ENCODE results near the gene SH3BP5.

SH3BP5 gene

GRCh38 chr3:15277861-15278500 is 54.4 kb downstream of the SH3BP5 start:
- H3K9me3 ChIP-seq (replicated peaks; ENCODE audit: insufficient read depth, low read length), result no peaks in the 10 kb centered on the region
- no peaks in the 10 kb centered on the region for H3K36me3 ChIP-seq (replicated peaks; ENCODE audit: insufficient read depth, low read length)
- no peak overlapping the region for H3K4me3 ChIP-seq (ENCODE audit: low read length)
- no peak for DNase-seq
- H3K4me2 ChIP-seq (ENCODE audit: low read depth, low read length), result no peak overlapping the region
- no peaks in the 10 kb centered on the region for H3K9me2 ChIP-seq (replicated peaks; ENCODE audit: insufficient read depth, low read length)
- H3K9ac ChIP-seq (ENCODE audit: low read length), result no peak overlapping the region
- H3F3A ChIP-seq (ENCODE audit: insufficient read depth, low read length), result no peaks in the 10 kb centered on the region
- no peaks in the 10 kb centered on the region for H3K27me3 ChIP-seq (replicated peaks; ENCODE audit: insufficient read depth, low read length)
- no peaks in the 10 kb centered on the region for H4K20me1 ChIP-seq (ENCODE audit: insufficient read depth, low read length)
- no peaks in the 10 kb centered on the region for H3K4me1 ChIP-seq (ENCODE audit: low read length)
- TF ChIP-seq EZH2phosphoT487 (IDR thresholded peaks at IDR 0.05; ENCODE audit: low read length), result no peak
- TF ChIP-seq CTCF (IDR thresholded peaks at IDR 0.05; ENCODE audit: low read length), result no peak
- TF ChIP-seq EZH2 (optimal IDR thresholded peaks at IDR 0.05; ENCODE audit: low read depth, low read length), result no peak
- no peaks in the 10 kb centered on the region for H3K79me2 ChIP-seq (ENCODE audit: low read length)
- no peak overlapping the region for H3K27ac ChIP-seq (ENCODE audit: low read length)
- H2AFZ ChIP-seq (ENCODE audit: low read length), result no peak overlapping the region

DNA sequence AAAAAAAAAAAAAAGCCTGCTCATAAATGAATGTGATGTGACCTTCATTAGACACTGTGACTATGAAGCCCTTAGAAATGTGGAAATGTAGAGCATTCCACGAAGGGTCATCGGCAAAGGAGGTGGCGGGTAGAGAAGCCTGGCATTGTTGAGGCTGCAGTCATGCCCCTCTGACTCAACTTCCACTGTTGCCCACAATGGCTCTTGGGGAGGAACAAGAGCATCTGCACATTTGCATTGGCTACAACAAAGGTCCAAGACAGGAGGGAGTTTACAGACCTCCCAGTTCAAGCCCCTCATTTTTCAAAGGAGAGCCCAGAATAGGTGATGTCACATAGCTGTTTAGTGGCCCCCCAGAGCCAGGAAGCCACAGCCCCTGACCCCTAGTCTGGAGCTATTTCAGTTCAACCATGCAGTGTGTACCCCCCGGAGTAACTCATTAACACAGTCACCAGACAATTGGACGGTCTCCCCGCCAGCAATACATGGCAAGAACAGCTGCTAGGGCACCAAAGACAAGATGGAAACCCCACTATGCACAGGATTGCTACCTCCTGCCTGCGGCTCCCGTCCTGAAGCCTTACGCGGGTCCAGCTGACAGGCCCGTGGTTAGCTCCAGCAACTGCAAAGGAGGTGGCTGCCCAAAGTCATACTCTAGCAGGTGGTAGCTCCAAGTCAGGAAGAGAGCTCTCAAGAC is 56.2 kb downstream of the SH3BP5 start:
- no peaks in the 10 kb centered on the region for H3F3A ChIP-seq (ENCODE audit: insufficient read depth, low read length)
- TF ChIP-seq EZH2phosphoT487 (IDR thresholded peaks at IDR 0.05; ENCODE audit: low read length) (no peak), CTCF (IDR thresholded peaks at IDR 0.05; ENCODE audit: low read length) (no peak), EZH2 (optimal IDR thresholded peaks at IDR 0.05; ENCODE audit: low read depth, low read length) (no peak)
- H3K27ac ChIP-seq (ENCODE audit: low read length), result no peak overlapping the region
- no peaks in the 10 kb centered on the region for H3K79me2 ChIP-seq (ENCODE audit: low read length)
- no peak overlapping the region for H3K4me2 ChIP-seq (ENCODE audit: low read depth, low read length)
- no peak for DNase-seq
- no peaks in the 10 kb centered on the region for H4K20me1 ChIP-seq (ENCODE audit: insufficient read depth, low read length)
- H3K36me3 ChIP-seq (replicated peaks; ENCODE audit: insufficient read depth, low read length), result no peaks in the 10 kb centered on the region
- H3K4me1 ChIP-seq (ENCODE audit: low read length), result no peaks in the 10 kb centered on the region
- no peaks in the 10 kb centered on the region for H3K9me2 ChIP-seq (replicated peaks; ENCODE audit: insufficient read depth, low read length)
- no peak overlapping the region for H3K4me3 ChIP-seq (ENCODE audit: low read length)
- H2AFZ ChIP-seq (ENCODE audit: low read length), result no peak overlapping the region
- no peaks in the 10 kb centered on the region for H3K27me3 ChIP-seq (replicated peaks; ENCODE audit: insufficient read depth, low read length)
- H3K9ac ChIP-seq (ENCODE audit: low read length), result no peak overlapping the region
- no peaks in the 10 kb centered on the region for H3K9me3 ChIP-seq (replicated peaks; ENCODE audit: insufficient read depth, low read length)

DNA sequence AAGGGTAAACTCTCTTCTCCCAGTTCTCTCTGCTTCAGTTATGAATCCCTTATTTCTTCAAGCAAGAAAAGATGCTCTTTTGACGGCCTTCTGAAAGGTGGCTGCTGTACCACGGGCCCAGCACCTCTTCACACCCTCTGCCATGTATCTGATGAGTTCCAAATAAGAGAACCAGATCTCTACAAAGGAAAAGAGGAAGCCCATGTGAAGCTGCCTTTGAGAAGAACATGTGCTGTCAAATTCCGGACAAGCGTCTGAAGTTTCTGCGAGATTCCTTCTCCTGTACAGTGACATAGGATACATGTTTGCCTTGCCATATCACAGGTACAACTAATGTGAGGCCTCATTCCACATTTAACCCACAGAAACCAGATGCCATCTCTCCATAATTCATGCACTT is 59.2 kb downstream of the SH3BP5 start:
- Histone ChIP-seq H3K79me2 (ENCODE audit: low read length) (no peaks in the 10 kb centered on the region), H3F3A (ENCODE audit: insufficient read depth, low read length) (no peaks in the 10 kb centered on the region), H4K20me1 (ENCODE audit: insufficient read depth, low read length) (no peaks in the 10 kb centered on the region), H3K4me3 (ENCODE audit: low read length) (no peak overlapping the region), H3K9ac (ENCODE audit: low read length) (no peak overlapping the region), H3K27ac (ENCODE audit: low read length) (no peak overlapping the region), H3K9me3 (replicated peaks; ENCODE audit: insufficient read depth, low read length) (no peaks in the 10 kb centered on the region), H3K4me1 (ENCODE audit: low read length) (no peaks in the 10 kb centered on the region), H2AFZ (ENCODE audit: low read length) (no peak overlapping the region), H3K4me2 (ENCODE audit: low read depth, low read length) (no peak overlapping the region), H3K27me3 (replicated peaks; ENCODE audit: insufficient read depth, low read length) (no peaks in the 10 kb centered on the region), H3K36me3 (replicated peaks; ENCODE audit: insufficient read depth, low read length) (no peaks in the 10 kb centered on the region), H3K9me2 (replicated peaks; ENCODE audit: insufficient read depth, low read length) (no peaks in the 10 kb centered on the region)
- no peak for DNase-seq
- TF ChIP-seq EZH2phosphoT487 (IDR thresholded peaks at IDR 0.05; ENCODE audit: low read length), result no peak
- TF ChIP-seq CTCF (IDR thresholded peaks at IDR 0.05; ENCODE audit: low read length), result no peak
- no peak for TF ChIP-seq EZH2 (optimal IDR thresholded peaks at IDR 0.05; ENCODE audit: low read depth, low read length)
